ENCODE measurements around the gene MTFR1L. TPM values are rescaled to one million over a fixed set of nuclear protein-coding genes. Genes with fewer than 3 reads are reported as not detected.

Gene MTFR1L
- polyA plus RNA-seq, 1 experiment: 65.8 TPM

GRCh38 chr1:25843483-25843882 is 23.7 kb downstream of the MTFR1L start:
- ChIA-PET CTCF (interaction anchor here (0.6 to 0.9 kb wide), 2 partner anchors 15 to 52 kb away, joined by 3 to 5 read pairs; no protein-coding TSS in a partner anchor), POLR2A (no interaction called here)
- DNase-seq (ENCODE audit: low read depth, low spot score): no peak
- Histone ChIP-seq H3K4me3 (ENCODE audit: low read depth, low read length) (no peak overlapping the region), H3K27ac (ENCODE audit: low read depth, low read length) (no peak overlapping the region), H3K27me3 (ENCODE audit: control insufficient read depth, insufficient read depth, low read length) (no peaks in the 10 kb centered on the region), H3K9me3 (ENCODE audit: control insufficient read depth, insufficient read depth, low read length) (no peaks in the 10 kb centered on the region)
- TF ChIP-seq, protein P1, sequence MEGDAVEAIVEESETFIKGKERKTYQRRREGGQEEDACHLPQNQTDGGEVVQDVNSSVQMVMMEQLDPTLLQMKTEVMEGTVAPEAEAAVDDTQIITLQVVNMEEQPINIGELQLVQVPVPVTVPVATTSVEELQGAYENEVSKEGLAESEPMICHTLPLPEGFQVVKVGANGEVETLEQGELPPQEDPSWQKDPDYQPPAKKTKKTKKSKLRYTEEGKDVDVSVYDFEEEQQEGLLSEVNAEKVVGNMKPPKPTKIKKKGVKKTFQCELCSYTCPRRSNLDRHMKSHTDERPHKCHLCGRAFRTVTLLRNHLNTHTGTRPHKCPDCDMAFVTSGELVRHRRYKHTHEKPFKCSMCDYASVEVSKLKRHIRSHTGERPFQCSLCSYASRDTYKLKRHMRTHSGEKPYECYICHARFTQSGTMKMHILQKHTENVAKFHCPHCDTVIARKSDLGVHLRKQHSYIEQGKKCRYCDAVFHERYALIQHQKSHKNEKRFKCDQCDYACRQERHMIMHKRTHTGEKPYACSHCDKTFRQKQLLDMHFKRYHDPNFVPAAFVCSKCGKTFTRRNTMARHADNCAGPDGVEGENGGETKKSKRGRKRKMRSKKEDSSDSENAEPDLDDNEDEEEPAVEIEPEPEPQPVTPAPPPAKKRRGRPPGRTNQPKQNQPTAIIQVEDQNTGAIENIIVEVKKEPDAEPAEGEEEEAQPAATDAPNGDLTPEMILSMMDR (IDR thresholded peaks at IDR 0.05; ENCODE audit: low read depth, low read length): no peak

GRCh38 chr1:25844536-25845337 is 25.0 kb downstream of the MTFR1L start:
- TF ChIP-seq, protein P1 (IDR thresholded peaks at IDR 0.05; ENCODE audit: low read depth, low read length): no peak
- Histone ChIP-seq H3K4me3 (ENCODE audit: low read depth, low read length) (no peak overlapping the region), H3K27me3 (ENCODE audit: control insufficient read depth, insufficient read depth, low read length) (no peaks in the 10 kb centered on the region), H3K9me3 (ENCODE audit: control insufficient read depth, insufficient read depth, low read length) (no peaks in the 10 kb centered on the region), H3K27ac (ENCODE audit: low read depth, low read length) (no peak overlapping the region)
- POLR2A ChIA-PET: no interaction called here
- CTCF ChIA-PET: no interaction called here
- DNase-seq (ENCODE audit: low read depth, low spot score): no peak

GRCh38 chr1:25845664-25846063 is 25.9 kb downstream of the MTFR1L start:
- H3K27ac ChIP-seq (ENCODE audit: low read depth, low read length): no peak overlapping the region
- ChIA-PET CTCF (no interaction called here), POLR2A (no interaction called here)

DNA sequence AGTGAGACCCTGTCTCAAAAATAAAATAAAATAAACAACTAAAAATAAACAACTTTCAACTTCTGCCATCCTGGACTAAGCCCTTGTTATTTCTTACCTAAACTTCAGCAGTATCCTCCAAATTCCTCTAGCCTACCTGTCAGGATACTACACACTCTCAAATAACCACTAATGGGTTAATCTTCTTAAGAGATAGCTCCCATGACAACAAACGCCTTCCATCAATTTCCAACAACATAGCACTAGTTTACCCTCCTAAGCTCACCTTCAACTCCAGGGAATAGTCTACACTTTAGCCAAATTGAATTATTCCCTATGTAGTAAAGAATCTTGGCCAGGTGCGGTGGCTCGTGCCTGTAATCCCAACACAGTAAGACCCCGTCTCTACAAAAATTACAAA is 28.2 kb downstream of the MTFR1L start:
- H3K4me3 ChIP-seq (ENCODE audit: low read depth, low read length): no peak overlapping the region
- CTCF ChIA-PET: no interaction called here
- TF ChIP-seq, protein P1 (IDR thresholded peaks at IDR 0.05; ENCODE audit: low read depth, low read length): no peak
- H3K27me3 ChIP-seq (ENCODE audit: control insufficient read depth, insufficient read depth, low read length): no peaks in the 10 kb centered on the region
- POLR2A ChIA-PET: no interaction called here
- H3K9me3 ChIP-seq (ENCODE audit: control insufficient read depth, insufficient read depth, low read length): no peaks in the 10 kb centered on the region
- no peak overlapping the region for H3K27ac ChIP-seq (ENCODE audit: low read depth, low read length)
- DNase-seq (ENCODE audit: low read depth, low spot score): no peak

More at GRCh38 chr1:25845664-25846063, 25.9 kb downstream of the MTFR1L start:
- Histone ChIP-seq H3K9me3 (ENCODE audit: control insufficient read depth, insufficient read depth, low read length) (no peaks in the 10 kb centered on the region), H3K4me3 (ENCODE audit: low read depth, low read length) (no peak overlapping the region), H3K27me3 (ENCODE audit: control insufficient read depth, insufficient read depth, low read length) (no peaks in the 10 kb centered on the region)
- no peak for DNase-seq (ENCODE audit: low read depth, low spot score)
- TF ChIP-seq, protein P1 (IDR thresholded peaks at IDR 0.05; ENCODE audit: low read depth, low read length): no peak

DNA sequence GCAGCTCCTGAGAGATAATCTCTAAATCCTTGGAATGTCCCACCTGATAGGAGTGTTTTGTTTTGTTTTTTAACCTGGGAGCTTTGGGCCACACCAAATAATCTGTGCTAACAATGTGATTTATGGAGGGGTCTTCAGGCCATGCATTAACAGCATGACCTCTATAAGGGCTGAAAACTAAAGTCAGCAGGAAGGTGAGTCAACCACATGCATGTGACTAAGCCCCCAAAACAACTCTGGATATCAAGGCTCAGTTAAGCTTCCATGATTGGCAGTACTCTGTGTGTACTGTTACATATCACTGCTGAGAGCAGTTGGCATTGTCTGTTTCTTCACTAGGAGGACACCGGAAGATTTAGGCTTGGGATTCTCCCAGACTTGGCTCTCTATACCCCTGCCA is 28.8 kb downstream of the MTFR1L start:
- Histone ChIP-seq H3K9me3 (ENCODE audit: control insufficient read depth, insufficient read depth, low read length) (no peaks in the 10 kb centered on the region), H3K27ac (ENCODE audit: low read depth, low read length) (no peak overlapping the region), H3K27me3 (ENCODE audit: control insufficient read depth, insufficient read depth, low read length) (no peaks in the 10 kb centered on the region), H3K4me3 (ENCODE audit: low read depth, low read length) (no peak overlapping the region)
- no peak for DNase-seq (ENCODE audit: low read depth, low spot score)
- CTCF ChIA-PET: no interaction called here
- TF ChIP-seq, protein P1 (IDR thresholded peaks at IDR 0.05; ENCODE audit: low read depth, low read length): no peak
- POLR2A ChIA-PET: no interaction called here

Measured in AG04450 (cell line).